OCI-LY3 (cell line): ENCODE results near the gene GAGE10.

ENCODE experiments used
- H2AFZ ChIP-seq: fragments of 200-600, 300-600 bp; shearing (Covaris generic); 2 replicates; pipeline ENCODE4 v1.6.0; 2014; ENCODE audit warnings: antibody characterized with exemption, low read depth, low read length
- H3K27ac ChIP-seq: fragments of 200-600, 300-600 bp; sonication (generic); 2 replicates; pipeline ENCODE4 v1.5.1; 2014; ENCODE audit warnings: mild to moderate bottlenecking, low read length, moderate library complexity, mixed read lengths
- H3K27me3 ChIP-seq: fragments of 200-600, 300-600 bp; sonication (generic); 2 replicates; pipeline ENCODE4 v1.6.1; 2014; ENCODE audit warnings: low read depth, low read length, mixed read lengths
- H3K36me3 ChIP-seq: fragments of 200-600, 300-600 bp; sonication (generic); replicated peaks from 2 replicates; pipeline ENCODE3; 2014; ENCODE audit warnings: low read depth, low read length, mixed read lengths
- H3K4me1 ChIP-seq: fragments of 300-600, 200-600 bp; sonication (generic); 2 replicates; pipeline ENCODE4 v1.6.1; 2014; ENCODE audit warnings: low read length, mixed read lengths
- H3K4me2 ChIP-seq: fragments of 200-600, 300-600 bp; sonication (generic); 2 replicates; pipeline ENCODE4 v1.6.1; 2014; ENCODE audit warnings: low read length, mixed read lengths
- H3K4me3 ChIP-seq: fragments of 300-600, 200-600 bp; sonication (generic); 2 replicates; pipeline ENCODE4 v1.5.1; 2014; ENCODE audit warnings: antibody characterized with exemption, mild to moderate bottlenecking, low read length, moderate library complexity
- H3K79me2 ChIP-seq: fragments of 300-600, 200-600 bp; shearing (Covaris generic); 2 replicates; pipeline ENCODE4 v1.6.1; 2014; ENCODE audit warnings: mild to moderate bottlenecking, low read length, mixed read lengths
- H3K9ac ChIP-seq: fragments of 300-600, 200-600 bp; shearing (Covaris generic); 2 replicates; pipeline ENCODE4 v1.6.0; 2014; ENCODE audit warnings: mild to moderate bottlenecking, low read length, moderate library complexity
- H3K9me3 ChIP-seq: fragments of 200-600, 300-600 bp; shearing (Covaris generic); 2 replicates; pipeline ENCODE4 v1.6.1; 2014; ENCODE audit warnings: low read length, mixed read lengths; ENCODE audit not compliant: insufficient read depth
- H4K20me1 ChIP-seq: fragments of 200-600, 300-600 bp; sonication (generic); 2 replicates; pipeline ENCODE4 v1.6.1; 2016; ENCODE audit warnings: low read length, mixed read lengths; ENCODE audit not compliant: insufficient read depth
- CTCF ChIP-seq: fragments of 200-600, 300-600 bp; sonication (generic); IDR thresholded peaks from 2 replicates; pipeline ENCODE4 v1.5.1; 2014; ENCODE audit warnings: antibody characterized with exemption, low read length, low read depth
- EZH2phosphoT487 ChIP-seq: fragments of 200-600 bp; shearing (Covaris generic); IDR thresholded peaks from 2 replicates; pipeline ENCODE4 v1.6.1; 2018; ENCODE audit warnings: antibody characterized with exemption, mixed run types, low read depth

Gene GAGE10

GRCh38 chrX:49263631-49264030 lies 39.8 kb upstream of the GAGE10 start:
- H3K27me3 ChIP-seq: no peaks in the 10 kb centered on the region
- no peaks in the 10 kb centered on the region for H3K79me2 ChIP-seq
- no peak overlapping the region for H3K27ac ChIP-seq
- H3K36me3 ChIP-seq: no peaks in the 10 kb centered on the region
- peaks cover 5% of the 10 kb centered on the region for H3K4me1 ChIP-seq
- no peak overlapping the region for H3K4me3 ChIP-seq
- no peak overlapping the region for H2AFZ ChIP-seq
- H4K20me1 ChIP-seq: no peaks in the 10 kb centered on the region
- no peak overlapping the region for H3K9ac ChIP-seq
- no peak for TF ChIP-seq EZH2phosphoT487
- TF ChIP-seq CTCF: no peak
- no peak overlapping the region for H3K4me2 ChIP-seq
- H3K9me3 ChIP-seq: no peaks in the 10 kb centered on the region

DNA sequence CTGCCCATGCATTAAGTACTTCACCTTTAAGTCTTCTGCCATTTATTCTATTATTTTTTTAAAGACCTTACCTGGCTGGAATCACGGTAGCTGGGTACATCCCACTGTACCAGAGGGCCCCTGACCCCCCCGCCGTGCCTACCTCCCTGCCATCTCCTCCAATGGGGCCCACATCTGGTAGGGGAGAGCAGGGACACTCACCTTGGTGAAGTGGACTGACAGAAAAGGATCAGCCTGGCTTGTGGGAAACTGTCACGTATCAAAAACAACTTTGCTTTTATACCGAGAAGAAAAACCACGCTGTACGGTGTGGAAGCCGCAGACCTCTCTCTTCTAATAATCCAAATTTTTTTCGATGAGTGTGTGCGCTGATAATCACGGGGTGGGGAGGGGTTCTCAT lies 39.0 kb upstream of the GAGE10 start, which contains the start of gene FOXP3:
FOXP3 (minus strand) TSS at position 251 of the 400 bp plus-strand sequence. CDS start 6,205 bp downstream, outside the sequence.
- Histone ChIP-seq H3K4me2 (no peak within 1 kb of the TSS), H4K20me1 (no peaks in the 10 kb centered on the region), H3K4me1 (peaks cover 5% of the 10 kb centered on the region), H3K9ac (no peak within 1 kb of the TSS), H3K9me3 (no peaks in the 10 kb centered on the region), H2AFZ (no peak within 1 kb of the TSS), H3K79me2 (no peaks in the 10 kb centered on the region), H3K27ac (no peak within 1 kb of the TSS), H3K36me3 (no peaks in the 10 kb centered on the region), H3K4me3 (no peak within 1 kb of the TSS), H3K27me3 (no peaks in the 10 kb centered on the region)
- no peak for TF ChIP-seq EZH2phosphoT487
- TF ChIP-seq CTCF: no peak

DNA sequence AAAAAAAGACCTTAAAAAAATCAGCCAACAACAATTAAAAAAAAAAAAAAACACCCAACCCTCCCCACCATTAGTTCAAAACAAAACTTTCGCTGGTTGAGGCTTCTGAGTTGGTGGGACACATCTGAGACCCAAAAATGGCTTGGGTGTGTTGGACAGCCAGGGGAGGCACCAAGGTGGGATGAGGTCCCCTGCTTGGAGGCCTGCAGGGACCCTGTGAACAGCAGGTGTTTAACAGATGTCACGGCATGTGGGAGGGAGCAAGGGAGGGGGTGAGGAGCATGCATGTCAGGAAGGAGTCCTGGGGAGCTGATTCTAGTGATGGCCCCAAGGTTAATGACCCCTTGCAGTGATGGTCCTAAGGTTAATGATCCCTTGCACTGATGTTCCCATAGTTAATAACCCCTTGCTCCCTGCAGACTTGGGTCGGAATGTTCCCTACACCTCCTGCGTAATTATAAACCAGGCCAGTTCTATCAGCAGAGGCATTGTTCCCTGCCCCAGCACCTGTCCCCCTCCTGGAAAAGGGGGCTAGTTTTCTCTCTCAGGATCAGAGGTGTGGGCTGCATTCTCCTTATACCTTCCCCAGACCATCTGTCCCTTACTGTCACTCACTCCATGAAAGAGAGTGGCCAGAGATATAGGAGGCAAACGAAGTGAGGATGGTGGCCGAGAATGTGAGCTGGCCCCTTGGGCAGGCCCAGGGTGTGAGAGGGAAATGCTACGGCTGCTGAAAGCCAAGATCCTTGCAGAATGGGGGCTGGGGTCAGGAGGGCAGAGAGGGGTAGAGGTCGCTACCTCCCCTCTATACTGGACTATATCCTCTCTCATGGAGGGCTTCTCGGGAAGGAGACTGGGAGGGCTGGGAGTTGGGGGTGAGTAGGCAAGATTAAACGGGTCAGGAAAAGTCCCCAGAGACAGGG lies 36.7 kb upstream of the GAGE10 start:
- H3K27ac ChIP-seq: no peak overlapping the region
- TF ChIP-seq CTCF (no peak), EZH2phosphoT487 (no peak)

GRCh38 chrX:49268702-49269009 lies 34.8 kb upstream of the GAGE10 start:
- Histone ChIP-seq H3K9ac (peak overlapping the region; percentile 92), H3K27ac (peak overlapping the region; percentile 68), H3K4me3 (peak overlapping the region; percentile 99), H3K79me2 (peaks cover 30% of the 10 kb centered on the region), H4K20me1 (no peaks in the 10 kb centered on the region), H3K9me3 (no peaks in the 10 kb centered on the region), H3K27me3 (no peaks in the 10 kb centered on the region), H3K4me2 (peak overlapping the region; percentile 97), H3K4me1 (peaks cover 15% of the 10 kb centered on the region), H3K36me3 (peaks cover 6% of the 10 kb centered on the region), H2AFZ (peak overlapping the region; percentile 52)
- no peak for TF ChIP-seq CTCF
- TF ChIP-seq EZH2phosphoT487: no peak

More for the DNA sequence above, 36.7 kb upstream of the GAGE10 start:
- Histone ChIP-seq H3K4me2 (no peak overlapping the region), H3K36me3 (peaks cover 4% of the 10 kb centered on the region), H3K79me2 (peaks cover 19% of the 10 kb centered on the region), H3K4me1 (peaks cover 15% of the 10 kb centered on the region), H3K4me3 (no peak overlapping the region), H4K20me1 (no peaks in the 10 kb centered on the region), H3K9ac (no peak overlapping the region), H2AFZ (no peak overlapping the region), H3K9me3 (no peaks in the 10 kb centered on the region), H3K27me3 (no peaks in the 10 kb centered on the region)
